Testis (tissue), 2 donors: ENCODE results near the gene PLEKHA4.

Source experiments
- POLR2A ChIP-seq: fragments of 450-650 bp; IDR thresholded peaks from one replicate; pipeline ENCODE4 v1.6.1; 2017; ENCODE audit warnings: antibody characterized with exemption, mild to moderate bottlenecking, moderate library complexity
- TF ChIP-seq, protein P1 (sequence below), 3 experiments: fragments of 450-650 bp in 2 of 3; fragments of 200-600 bp in 1 of 3; sonication (generic) in 1 of 3; IDR thresholded peaks; one replicate each; pipeline ENCODE4 v1.5.1; 2016 to 2019; ENCODE audit warnings: antibody characterized with exemption in 3 of 3, mild to moderate bottlenecking in 2 of 3, moderate library complexity in 1 of 3

DNA sequence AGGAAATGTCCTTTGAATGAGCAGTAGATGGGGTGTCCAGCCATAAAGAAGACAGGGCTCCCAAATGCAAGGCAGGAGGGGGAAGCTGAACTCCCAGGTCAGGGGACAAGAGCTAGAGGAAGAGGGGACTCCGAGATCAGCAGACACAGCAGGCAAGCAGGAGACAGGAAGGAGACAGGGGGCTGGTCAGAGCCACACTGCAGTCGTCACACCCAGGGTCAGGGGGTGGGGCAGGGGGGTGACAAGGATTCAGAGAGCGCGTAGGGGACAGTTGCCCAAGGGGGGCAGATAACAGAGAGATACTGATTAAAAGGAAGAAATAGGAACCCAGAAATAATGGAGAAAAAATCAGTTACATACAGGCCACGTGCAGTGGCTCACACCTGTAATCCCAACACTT, 35.4 kb downstream of the PLEKHA4 start:
- TF ChIP-seq, protein P1, sequence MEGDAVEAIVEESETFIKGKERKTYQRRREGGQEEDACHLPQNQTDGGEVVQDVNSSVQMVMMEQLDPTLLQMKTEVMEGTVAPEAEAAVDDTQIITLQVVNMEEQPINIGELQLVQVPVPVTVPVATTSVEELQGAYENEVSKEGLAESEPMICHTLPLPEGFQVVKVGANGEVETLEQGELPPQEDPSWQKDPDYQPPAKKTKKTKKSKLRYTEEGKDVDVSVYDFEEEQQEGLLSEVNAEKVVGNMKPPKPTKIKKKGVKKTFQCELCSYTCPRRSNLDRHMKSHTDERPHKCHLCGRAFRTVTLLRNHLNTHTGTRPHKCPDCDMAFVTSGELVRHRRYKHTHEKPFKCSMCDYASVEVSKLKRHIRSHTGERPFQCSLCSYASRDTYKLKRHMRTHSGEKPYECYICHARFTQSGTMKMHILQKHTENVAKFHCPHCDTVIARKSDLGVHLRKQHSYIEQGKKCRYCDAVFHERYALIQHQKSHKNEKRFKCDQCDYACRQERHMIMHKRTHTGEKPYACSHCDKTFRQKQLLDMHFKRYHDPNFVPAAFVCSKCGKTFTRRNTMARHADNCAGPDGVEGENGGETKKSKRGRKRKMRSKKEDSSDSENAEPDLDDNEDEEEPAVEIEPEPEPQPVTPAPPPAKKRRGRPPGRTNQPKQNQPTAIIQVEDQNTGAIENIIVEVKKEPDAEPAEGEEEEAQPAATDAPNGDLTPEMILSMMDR (IDR thresholded peaks at IDR 0.05), result no peak
- TF ChIP-seq POLR2A, result no peak
